GM12873 (cell line): Measurements from ENCODE around the gene CYFIP1.

Experiments
- TF ChIP-seq, protein P1 (sequence below): IDR thresholded peaks from 2 replicates; pipeline ENCODE4 v1.5.1; 2012; ENCODE audit warnings: low read depth, mild to moderate bottlenecking, moderate library complexity, low read length, control low read depth; ENCODE audit not compliant: insufficient read depth; ENCODE audit errors: missing control alignments

CYFIP1 gene

DNA sequence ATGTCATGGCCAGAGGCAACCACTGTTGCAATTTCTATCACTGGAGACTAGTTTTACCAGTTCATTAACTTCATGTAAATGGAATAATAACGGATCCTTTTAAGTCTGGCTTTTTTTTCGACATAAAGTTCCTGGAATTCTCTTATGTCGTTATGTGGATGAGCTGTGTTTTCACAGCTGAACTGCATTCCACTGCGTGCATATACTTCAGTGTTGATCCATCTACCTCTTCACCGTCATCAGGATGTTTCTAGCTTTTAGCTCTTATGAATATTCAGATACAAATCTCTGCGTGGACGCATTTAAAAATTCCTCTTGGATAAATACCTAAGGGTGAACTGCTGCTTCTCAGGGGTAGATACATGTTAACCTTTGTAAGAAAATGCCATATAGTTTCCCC lies 15.6 kb upstream of the CYFIP1 start:
- TF ChIP-seq, protein P1, sequence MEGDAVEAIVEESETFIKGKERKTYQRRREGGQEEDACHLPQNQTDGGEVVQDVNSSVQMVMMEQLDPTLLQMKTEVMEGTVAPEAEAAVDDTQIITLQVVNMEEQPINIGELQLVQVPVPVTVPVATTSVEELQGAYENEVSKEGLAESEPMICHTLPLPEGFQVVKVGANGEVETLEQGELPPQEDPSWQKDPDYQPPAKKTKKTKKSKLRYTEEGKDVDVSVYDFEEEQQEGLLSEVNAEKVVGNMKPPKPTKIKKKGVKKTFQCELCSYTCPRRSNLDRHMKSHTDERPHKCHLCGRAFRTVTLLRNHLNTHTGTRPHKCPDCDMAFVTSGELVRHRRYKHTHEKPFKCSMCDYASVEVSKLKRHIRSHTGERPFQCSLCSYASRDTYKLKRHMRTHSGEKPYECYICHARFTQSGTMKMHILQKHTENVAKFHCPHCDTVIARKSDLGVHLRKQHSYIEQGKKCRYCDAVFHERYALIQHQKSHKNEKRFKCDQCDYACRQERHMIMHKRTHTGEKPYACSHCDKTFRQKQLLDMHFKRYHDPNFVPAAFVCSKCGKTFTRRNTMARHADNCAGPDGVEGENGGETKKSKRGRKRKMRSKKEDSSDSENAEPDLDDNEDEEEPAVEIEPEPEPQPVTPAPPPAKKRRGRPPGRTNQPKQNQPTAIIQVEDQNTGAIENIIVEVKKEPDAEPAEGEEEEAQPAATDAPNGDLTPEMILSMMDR, result no peak

DNA sequence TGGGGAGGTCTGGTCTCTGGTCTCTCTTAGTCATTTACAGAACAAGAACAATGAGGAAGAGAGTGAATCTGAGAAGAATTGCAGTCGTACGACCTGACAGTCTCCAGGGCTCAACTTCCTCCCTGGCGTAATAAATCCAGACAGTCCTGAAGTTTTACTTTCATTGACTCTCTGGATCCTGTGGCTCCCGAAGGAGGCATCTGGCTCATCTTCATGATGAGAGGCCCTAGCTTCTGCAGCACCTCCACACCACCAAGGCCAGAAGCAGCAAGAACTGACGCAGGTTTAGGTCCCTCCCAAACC lies 11.8 kb upstream of the CYFIP1 start:
- TF ChIP-seq, protein P1, result no peak

DNA sequence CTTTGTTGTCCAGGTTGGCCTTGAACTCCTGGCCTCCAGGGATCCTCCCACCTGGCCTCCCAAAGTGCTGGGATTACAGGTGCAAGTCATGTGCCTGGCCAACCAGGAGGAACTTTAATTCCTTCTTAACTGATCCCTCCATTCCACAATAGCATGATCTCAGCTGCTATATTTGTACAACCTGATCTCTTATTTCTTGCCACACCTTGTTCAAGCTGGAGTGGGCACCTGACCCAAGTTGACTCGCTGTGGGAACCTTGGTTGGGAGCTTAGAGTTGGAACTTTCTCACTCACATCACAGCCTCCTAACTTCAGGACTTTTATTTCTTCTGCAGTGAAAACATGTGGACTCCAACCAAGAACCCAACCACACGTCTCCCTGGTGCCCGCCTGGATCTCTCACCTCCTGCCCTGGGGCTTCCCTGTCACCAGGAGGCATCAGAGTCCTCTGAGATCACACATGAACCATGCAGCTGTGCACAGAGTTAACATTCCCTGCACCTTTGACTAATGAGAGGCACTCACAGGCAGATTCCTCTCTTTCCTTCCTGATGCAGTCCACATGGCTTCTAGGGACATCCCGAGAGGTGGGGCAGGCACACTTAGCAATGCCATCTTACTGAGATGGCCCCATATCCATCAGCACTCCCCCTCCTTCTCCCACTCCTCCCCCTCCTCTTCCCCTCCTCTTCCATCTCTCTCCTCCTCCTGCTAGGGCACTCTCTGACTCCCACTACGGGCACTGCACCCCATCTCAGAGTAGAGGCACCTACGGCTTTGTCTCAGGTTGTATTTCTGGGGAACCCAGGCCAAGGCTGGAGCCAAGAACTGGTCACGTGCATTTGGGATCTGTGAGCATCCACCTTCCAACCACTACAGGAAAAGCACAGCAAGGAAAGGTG lies 9.7 kb upstream of the CYFIP1 start:
- TF ChIP-seq, protein P1, result no peak

DNA sequence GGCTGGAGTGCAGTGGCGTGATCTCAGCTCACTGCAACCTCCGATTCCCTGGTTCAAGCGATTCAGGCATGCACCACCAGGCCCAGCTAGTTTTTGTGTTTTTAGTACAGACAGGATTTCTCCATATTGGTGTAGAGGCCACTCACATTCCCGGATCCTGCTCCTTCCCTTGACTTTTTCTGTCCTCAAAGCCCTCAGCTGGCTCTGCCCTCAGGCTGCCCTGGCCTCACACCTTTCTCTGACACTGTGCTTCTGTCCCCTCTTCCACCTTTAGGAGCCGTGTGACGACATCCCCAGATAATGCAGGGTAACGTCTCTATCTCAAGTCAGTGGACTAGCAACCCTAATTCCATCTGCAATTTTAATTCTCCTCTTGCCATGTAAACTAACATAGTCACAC lies 8.6 kb upstream of the CYFIP1 start:
- TF ChIP-seq, protein P1, result no peak

DNA sequence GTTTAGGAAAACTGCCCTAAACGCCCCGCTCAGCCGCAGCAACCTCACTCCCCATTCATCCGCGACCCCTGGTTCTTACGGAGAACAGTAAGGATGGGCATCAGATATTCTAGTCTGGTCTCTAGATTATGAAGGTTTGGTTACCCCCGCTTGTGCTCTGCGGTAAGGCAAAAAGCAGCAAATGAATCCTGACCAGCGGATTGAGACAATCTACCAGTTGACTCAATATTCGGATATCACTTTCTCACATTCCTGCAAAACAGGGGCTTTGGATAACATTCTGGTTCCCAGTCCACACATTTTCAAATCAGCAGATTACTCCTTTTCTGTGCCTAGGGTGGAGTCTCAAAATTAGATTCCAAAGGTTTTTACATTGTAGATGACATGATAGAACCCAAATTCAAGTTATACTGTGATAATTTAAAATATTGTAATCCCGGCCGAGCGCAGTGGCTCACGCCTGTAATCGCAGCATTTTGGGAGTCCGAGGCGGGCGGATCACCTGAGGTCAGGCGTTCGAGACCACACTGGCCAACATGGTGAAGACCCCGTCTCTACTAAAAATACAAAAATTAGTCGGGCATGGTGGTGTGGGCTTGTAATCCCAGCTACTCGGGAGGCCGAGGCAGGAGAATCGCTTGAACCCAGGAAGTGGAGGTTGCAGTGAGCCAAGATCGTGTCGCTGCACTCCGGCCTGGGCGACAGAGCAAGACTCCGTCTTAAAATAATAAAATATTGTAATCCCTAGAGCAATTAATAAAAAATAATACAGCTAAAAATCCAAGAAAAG lies 1.1 kb upstream of the CYFIP1 start:
- TF ChIP-seq, protein P1, result no peak

DNA sequence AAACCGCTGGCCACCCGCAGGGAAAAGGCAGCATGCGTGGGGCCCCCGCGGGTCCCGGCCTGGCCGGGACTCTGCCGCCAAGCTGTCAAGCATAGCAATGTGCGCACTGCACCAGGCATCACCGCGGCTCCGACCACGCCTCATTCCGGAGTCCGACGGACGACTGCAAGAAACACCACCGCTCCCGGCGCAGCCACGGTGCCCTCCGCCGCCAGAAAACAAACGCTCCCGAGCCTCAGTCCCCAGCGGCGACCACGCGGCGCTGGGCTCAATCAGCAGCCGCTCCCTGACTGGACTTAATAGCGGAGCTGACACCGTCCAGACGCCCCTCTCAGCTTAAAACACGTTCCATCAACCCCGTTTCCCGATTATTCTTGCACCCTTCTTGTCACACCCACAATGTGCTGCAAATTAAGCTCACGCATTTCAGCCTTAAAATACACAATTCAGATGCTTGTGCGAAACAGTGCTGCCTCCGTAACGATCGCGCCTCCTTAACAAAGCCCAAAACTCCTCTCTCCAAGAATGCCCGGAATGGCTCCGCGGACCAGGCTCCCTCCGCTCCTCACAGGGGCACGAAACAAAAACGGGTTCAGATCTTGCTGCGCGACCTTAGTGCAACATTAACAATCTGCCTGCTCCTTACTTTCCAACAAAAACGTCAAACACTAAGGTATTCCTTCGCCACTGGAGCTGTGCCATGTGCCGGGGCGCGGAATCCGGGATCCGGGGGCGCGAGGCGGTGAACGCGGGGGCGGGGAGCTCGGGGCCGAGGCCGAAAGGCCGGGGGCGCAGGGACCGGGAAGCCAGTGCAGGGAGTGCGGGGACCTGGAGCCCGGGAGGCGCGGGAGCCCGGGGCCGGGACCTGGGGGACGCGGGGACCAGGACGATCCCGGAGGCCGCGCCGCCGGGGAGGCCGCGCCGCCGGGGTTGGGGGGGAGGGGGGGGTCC lies 655 bp downstream of the CYFIP1 start:
- TF ChIP-seq, protein P1, result no peak
